ENCODE data around the gene GREM2.

DNA sequence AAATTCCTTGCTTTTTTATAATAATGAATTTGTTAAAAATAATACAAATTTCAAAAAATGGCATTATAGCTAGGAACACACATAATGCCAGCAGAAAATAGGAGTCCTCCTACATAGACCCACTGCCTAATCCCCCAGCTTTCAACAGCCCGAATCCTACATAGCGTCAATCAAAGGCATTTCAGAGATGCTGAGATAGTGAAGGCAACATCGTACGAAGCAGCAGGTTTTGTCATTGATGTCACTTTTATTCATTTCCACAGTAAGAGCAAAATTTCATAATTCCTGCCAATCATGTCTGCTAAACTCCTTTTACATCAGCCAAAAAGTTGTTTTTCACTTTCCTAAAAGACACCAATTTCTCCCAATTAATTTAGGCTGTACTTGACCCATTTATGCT is 94.1 kb downstream of the GREM2 start:
- TF ChIP-seq EZH2 (IDR thresholded peaks at IDR 0.05; ENCODE audit: borderline replicate concordance, insufficient read depth, low read depth, low read length, poor library complexity, severe bottlenecking) = no peak
- TF ChIP-seq, protein P1, sequence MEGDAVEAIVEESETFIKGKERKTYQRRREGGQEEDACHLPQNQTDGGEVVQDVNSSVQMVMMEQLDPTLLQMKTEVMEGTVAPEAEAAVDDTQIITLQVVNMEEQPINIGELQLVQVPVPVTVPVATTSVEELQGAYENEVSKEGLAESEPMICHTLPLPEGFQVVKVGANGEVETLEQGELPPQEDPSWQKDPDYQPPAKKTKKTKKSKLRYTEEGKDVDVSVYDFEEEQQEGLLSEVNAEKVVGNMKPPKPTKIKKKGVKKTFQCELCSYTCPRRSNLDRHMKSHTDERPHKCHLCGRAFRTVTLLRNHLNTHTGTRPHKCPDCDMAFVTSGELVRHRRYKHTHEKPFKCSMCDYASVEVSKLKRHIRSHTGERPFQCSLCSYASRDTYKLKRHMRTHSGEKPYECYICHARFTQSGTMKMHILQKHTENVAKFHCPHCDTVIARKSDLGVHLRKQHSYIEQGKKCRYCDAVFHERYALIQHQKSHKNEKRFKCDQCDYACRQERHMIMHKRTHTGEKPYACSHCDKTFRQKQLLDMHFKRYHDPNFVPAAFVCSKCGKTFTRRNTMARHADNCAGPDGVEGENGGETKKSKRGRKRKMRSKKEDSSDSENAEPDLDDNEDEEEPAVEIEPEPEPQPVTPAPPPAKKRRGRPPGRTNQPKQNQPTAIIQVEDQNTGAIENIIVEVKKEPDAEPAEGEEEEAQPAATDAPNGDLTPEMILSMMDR (IDR thresholded peaks at IDR 0.05) = no peak
